H1 (cell line): ENCODE results near the gene SEMA3D. TPM values are rescaled to one million over a fixed set of nuclear protein-coding genes. Genes with fewer than 3 reads are reported as not detected.

ENCODE experiments used
- CTCF ChIA-PET: fragments of 300-600 bp; sonication (Branson Sonifier 250); formaldehyde crosslinking; loops from one replicate; lab custom pipeline; 2021; ENCODE audit not compliant: partially characterized antibody; lab: Charles Lee
- POLR2A ChIA-PET: fragments of 300-600 bp; sonication (Branson Sonifier 250); formaldehyde crosslinking; loops from one replicate; lab custom pipeline; 2021; ENCODE audit warnings: inconsistent platforms; ENCODE audit not compliant: partially characterized antibody; lab: Charles Lee
- DNase-seq, 2 experiments: peaks; one replicate each; pipeline versions ENCODE4 v3.0.0 to v3.0.0-alpha.2; 2010 to 2022; ENCODE audit warnings: low spot score in 2 of 2, low read depth in 1 of 2, mixed read lengths in 1 of 2
- FAIRE-seq: peaks from 2 replicates; lab custom pipeline; 2011; peaks lifted over from hg19 to GRCh38; lab: Jason Lieb, UNC
- H2AFZ ChIP-seq: 2 replicates; pipeline ENCODE4 v1.8.1; 2012; ENCODE audit warnings: low read length, inconsistent platforms
- H2AK5ac ChIP-seq: 2 replicates; pipeline ENCODE4 v1.6.1; 2013; ENCODE audit warnings: low read depth, low read length
- H2BK120ac ChIP-seq: replicated peaks from 2 replicates; pipeline ENCODE3; 2013; ENCODE audit warnings: low read depth, low read length, inconsistent platforms
- H2BK12ac ChIP-seq: 2 replicates; pipeline ENCODE4 v1.6.1; 2013; ENCODE audit warnings: low read depth, low read length
- H2BK15ac ChIP-seq: 2 replicates; pipeline ENCODE4 v1.6.1; 2013; ENCODE audit warnings: low read length
- H2BK20ac ChIP-seq: 2 replicates; pipeline ENCODE4 v1.6.1; 2013; ENCODE audit warnings: low read length
- H2BK5ac ChIP-seq: 2 replicates; pipeline ENCODE4 v1.6.1; 2013; ENCODE audit warnings: low read depth, low read length
- H3K14ac ChIP-seq: 2 replicates; pipeline ENCODE4 v1.6.1; 2013; ENCODE audit warnings: inconsistent platforms; ENCODE audit not compliant: insufficient read length
- H3K18ac ChIP-seq: 2 replicates; pipeline ENCODE4 v1.6.1; 2013; ENCODE audit warnings: low read length; ENCODE audit errors: extremely low read depth
- H3K23ac ChIP-seq: 2 replicates; pipeline ENCODE4 v1.6.1; 2013; ENCODE audit warnings: inconsistent platforms; ENCODE audit not compliant: insufficient read length
- H3K23me2 ChIP-seq: 2 replicates; pipeline ENCODE4 v1.6.1; 2013; ENCODE audit warnings: low read depth, low read length
- H3K27ac ChIP-seq: 2 replicates; pipeline ENCODE4 v1.6.1; 2011; ENCODE audit warnings: low read depth, low read length, inconsistent platforms
- H3K27me3 ChIP-seq, 4 experiments: replicated peaks in 1 of 4; 1 replicate in 1 of 4; 2 replicates in 3 of 4; pipeline versions ENCODE4 v1.6.1 to v1.8.1; 2011 to 2013; ENCODE audit warnings: low read length in 3 of 4, mild to moderate bottlenecking in 3 of 4, inconsistent platforms in 2 of 4, mixed read lengths in 2 of 4, moderate library complexity in 1 of 4; ENCODE audit not compliant: control insufficient read depth in 3 of 4, insufficient read depth in 3 of 4; ENCODE audit errors: extremely low read depth in 1 of 4
- H3K36me3 ChIP-seq, 4 experiments: 2 replicates each; pipeline versions ENCODE4 v1.6.1 to v1.8.1; 2011 to 2013; ENCODE audit warnings: mild to moderate bottlenecking in 4 of 4, low read length in 3 of 4, moderate library complexity in 2 of 4, control low read depth in 1 of 4, inconsistent platforms in 1 of 4; ENCODE audit not compliant: insufficient read depth in 4 of 4, control insufficient read depth in 2 of 4
- H3K4ac ChIP-seq: replicated peaks from 2 replicates; pipeline ENCODE3; 2013; ENCODE audit warnings: low read length, low read depth, mixed read lengths, inconsistent platforms; ENCODE audit not compliant: insufficient read length
- H3K4me1 ChIP-seq, 4 experiments: replicated peaks in 1 of 4; 1 replicate in 1 of 4; 2 replicates in 3 of 4; pipeline versions ENCODE4 v1.6.1 to v1.8.1; 2011 to 2013; ENCODE audit warnings: low read length in 3 of 4, inconsistent platforms in 2 of 4, mixed read lengths in 1 of 4; ENCODE audit not compliant: insufficient read depth in 4 of 4, control insufficient read depth in 3 of 4
- H3K4me2 ChIP-seq, 2 experiments: 2 replicates each; pipeline versions ENCODE4 v1.6.1 to v1.8.1; 2011 to 2013; ENCODE audit warnings: low read depth in 2 of 2, low read length in 2 of 2, control low read depth in 1 of 2, inconsistent platforms in 1 of 2, mild to moderate bottlenecking in 1 of 2; ENCODE audit not compliant: insufficient read depth in 1 of 2
- H3K4me3 ChIP-seq, 4 experiments: fragments of 200-600, 300-600 bp in 1 of 4; sonication (generic), shearing (Covaris generic), sonication (Bioruptor Twin) in 1 of 4; 2 replicates each; pipeline versions ENCODE4 v1.5.1 to v1.8.1; 2011 to 2016; ENCODE audit warnings: low read length in 4 of 4, low read depth in 3 of 4, control low read depth in 2 of 4, inconsistent platforms in 2 of 4, mild to moderate bottlenecking in 2 of 4, mixed read lengths in 1 of 4, moderate library complexity in 1 of 4; ENCODE audit not compliant: insufficient read depth in 2 of 4; ENCODE audit errors: extremely low read depth in 1 of 4
- H3K56ac ChIP-seq: replicated peaks from 2 replicates; pipeline ENCODE3; 2013; ENCODE audit warnings: low read depth, mild to moderate bottlenecking, mixed read lengths, low read length, inconsistent platforms; ENCODE audit not compliant: insufficient read length
- H3K79me1 ChIP-seq: 2 replicates; pipeline ENCODE4 v1.6.1; 2013; ENCODE audit warnings: low read depth, low read length, control low read depth
- H3K79me2 ChIP-seq, 2 experiments: 2 replicates each; pipeline versions ENCODE4 v1.6.1 to v1.8.1; 2012 to 2013; ENCODE audit warnings: low read length in 2 of 2, mild to moderate bottlenecking in 2 of 2, inconsistent platforms in 1 of 2; ENCODE audit not compliant: insufficient read depth in 2 of 2, control insufficient read depth in 1 of 2
- H3K9ac ChIP-seq, 4 experiments: replicated peaks in 1 of 4; 1 replicate in 1 of 4; 2 replicates in 3 of 4; pipeline versions ENCODE4 v1.6.1 to v1.8.1; 2011 to 2013; ENCODE audit warnings: low read depth in 3 of 4, low read length in 3 of 4, control low read depth in 2 of 4, mild to moderate bottlenecking in 2 of 4, moderate library complexity in 2 of 4, inconsistent platforms in 1 of 4; ENCODE audit errors: extremely low read depth in 1 of 4
- H3K9me3 ChIP-seq, 2 experiments: 2 replicates each; pipeline versions ENCODE4 v1.6.1 to v1.8.1; 2012 to 2013; ENCODE audit warnings: mild to moderate bottlenecking in 2 of 2, moderate library complexity in 2 of 2, control low read depth in 1 of 2, inconsistent platforms in 1 of 2, low read depth in 1 of 2, low read length in 1 of 2, mixed read lengths in 1 of 2; ENCODE audit not compliant: insufficient read depth in 2 of 2
- H4K20me1 ChIP-seq, 2 experiments: replicated peaks in 1 of 2; 2 replicates each; pipeline versions ENCODE3 to v1.8.1; 2011 to 2013; ENCODE audit warnings: inconsistent platforms in 2 of 2, low read length in 2 of 2, mild to moderate bottlenecking in 1 of 2; ENCODE audit not compliant: insufficient read depth in 2 of 2, control insufficient read depth in 1 of 2
- H4K5ac ChIP-seq: 2 replicates; pipeline ENCODE4 v1.6.1; 2013; ENCODE audit warnings: low read length, low read depth, mixed read lengths, inconsistent platforms; ENCODE audit not compliant: insufficient read length
- H4K8ac ChIP-seq: 2 replicates; pipeline ENCODE4 v1.8.0; 2013; ENCODE audit warnings: mild to moderate bottlenecking, moderate library complexity, low read length, inconsistent platforms; ENCODE audit not compliant: insufficient read depth; ENCODE audit errors: extremely low read depth
- H4K91ac ChIP-seq: replicated peaks from 2 replicates; pipeline ENCODE3; 2013; ENCODE audit warnings: low read length, mixed read lengths, inconsistent platforms; ENCODE audit not compliant: insufficient read length
- CEBPB ChIP-seq: IDR thresholded peaks from 2 replicates; pipeline ENCODE4 v1.6.1; 2012; ENCODE audit warnings: low read depth, low read length
- E2F6 ChIP-seq: IDR thresholded peaks from 2 replicates; pipeline ENCODE4 v1.6.1; 2012; ENCODE audit warnings: inconsistent platforms
- JUND ChIP-seq: IDR thresholded peaks from 2 replicates; pipeline ENCODE4 v1.6.1; 2011; ENCODE audit warnings: mild to moderate bottlenecking, improper control_type of control experiment, low read length
- POLR2AphosphoS5 ChIP-seq: IDR thresholded peaks from 2 replicates; pipeline ENCODE4 v1.6.1; 2011; ENCODE audit warnings: low read depth, low read length
- SIRT6 ChIP-seq: IDR thresholded peaks from one replicate; pipeline ENCODE4 v1.7.1; 2012; ENCODE audit warnings: low read length, inconsistent platforms
- SP2 ChIP-seq: IDR thresholded peaks from 2 replicates; pipeline ENCODE4 v1.6.1; 2012; ENCODE audit warnings: mild to moderate bottlenecking, low read length, inconsistent platforms
- SP4 ChIP-seq: IDR thresholded peaks from 2 replicates; pipeline ENCODE4 v1.6.1; 2012; ENCODE audit warnings: low read length, inconsistent platforms
- SUZ12 ChIP-seq: fragments of 200-600 bp; sonication (generic); IDR thresholded peaks from 2 replicates; pipeline ENCODE4 v1.6.1; 2012; ENCODE audit warnings: mild to moderate bottlenecking, inconsistent platforms, low read length, moderate library complexity, mixed read lengths
- TAF7 ChIP-seq: optimal IDR thresholded peaks from 2 replicates; pipeline ENCODE3; 2011; ENCODE audit warnings: low read depth, mild to moderate bottlenecking, inconsistent platforms, low read length, moderate library complexity, borderline replicate concordance
- TCF12 ChIP-seq: IDR thresholded peaks from 2 replicates; pipeline ENCODE4 v1.6.1; 2011; ENCODE audit warnings: low read depth, mild to moderate bottlenecking, low read length
- WGBS, 2 experiments: shearing (Covaris generic) in 1 of 2; methylation state at CpG; one replicate each; pipeline versions ENCODE4 v1.1.6 to v1.1.7; 2013 to 2015; ENCODE audit warnings: low lambda C conversion rate in 2 of 2, mixed read lengths in 2 of 2, inconsistent platforms in 1 of 2, low coverage in 1 of 2, missing lambda C conversion rate in 1 of 2; ENCODE audit not compliant: insufficient replicate concordance in 2 of 2, insufficient coverage in 1 of 2, insufficient read length in 1 of 2; ENCODE audit errors: extremely low coverage in 1 of 2, missing lambda C conversion rate in 1 of 2; 5-methylcytosine and 5-hydroxymethylcytosine counted together
- polyA plus RNA-seq, 7 experiments: library from polyadenylated mRNA; depleted of rRNA in 3 of 7; stranded (reverse) in 5 of 7; unstranded in 2 of 7; fragments of >200 nt in 5 of 7; fragments of 200-250 nt in 2 of 7; gene quantifications; 1 replicate in 5 of 7; 2 replicates in 1 of 7; 4 replicates in 1 of 7; pipeline versions ENCODE4 v1.2.1 to v1.2.3, GENCODE V29; 2011 to 2013; ENCODE audit warnings: missing spikeins in 2 of 7, mixed read lengths in 2 of 7
- total RNA-seq: library from RNA; stranded (reverse); fragmentation: NEBNext Ultra II Directional; extraction: Animal tissue kit (Norgen Biotek cat#: 25700); gene quantifications from 2 replicates; pipeline ENCODE4 v1.2.1, GENCODE V29; 2021

The SEMA3D gene
- total and polyA plus RNA-seq, 2 of the 8 experiments (the other 6 are each of a cell fraction or from before 2014, with no cell fraction given) = 1.6 to 3.5 TPM

- no peak overlapping the region for H2AK5ac ChIP-seq
Measured at GRCh38 chr7:85232068-85232467, 45.2 kb upstream of the SEMA3D start.

More at GRCh38 chr7:85232068-85232467, 45.2 kb upstream of the SEMA3D start:
- TF ChIP-seq SIRT6 (no peak), JUND (no peak), SP4 (no peak), CEBPB (no peak), POLR2AphosphoS5 (no peak), SUZ12 (no peak), E2F6 (no peak), TAF7 (no peak), SP2 (no peak), TCF12 (no peak)
- Histone ChIP-seq H3K27me3 (no peaks in the 10 kb centered on the region; a peak in 1 of 7 replicates), H3K56ac (no peak overlapping the region), H3K36me3 (no peaks in the 10 kb centered on the region), H3K9me3 (no peaks in the 10 kb centered on the region), H3K27ac (no peak overlapping the region), H3K18ac (no peak overlapping the region), H2BK120ac (no peak overlapping the region), H2BK5ac (no peak overlapping the region), H3K14ac (no peak overlapping the region), H3K23me2 (no peaks in the 10 kb centered on the region), H3K4me3 (no peak overlapping the region), H4K91ac (no peak overlapping the region), H2AFZ (no peak overlapping the region), H3K79me2 (no peaks in the 10 kb centered on the region), H2BK12ac (no peak overlapping the region), H4K20me1 (no peaks in the 10 kb centered on the region), H2BK20ac (no peak overlapping the region), H4K5ac (no peak overlapping the region), H3K4me1 (no peaks in the 10 kb centered on the region), H3K4me2 (no peak overlapping the region), H3K23ac (no peak overlapping the region), H2BK15ac (no peak overlapping the region), H3K79me1 (no peaks in the 10 kb centered on the region), H3K4ac (no peak overlapping the region), H4K8ac (no peak overlapping the region), H3K9ac (no peak overlapping the region)
- 94% methylated on average over 2 of the region's 2 CpGs; no CpG with 5 or more reads in 1 of the 2 experiments for WGBS, 2 experiments
- peak; percentile 50 for FAIRE-seq
- DNase-seq = no peak
- ChIA-PET POLR2A (interaction anchor here (1.1 kb wide), 1 partner anchor 38 kb away, joined by 4 read pairs; no protein-coding TSS in a partner anchor), CTCF (interaction anchor here (1.0 kb wide), 1 partner anchor 33 kb away, joined by 3 read pairs; no protein-coding TSS in a partner anchor)
